GM12878 (cell line): ENCODE data around the gene SLAMF9. TPM values are rescaled to one million over a fixed set of nuclear protein-coding genes. Genes with fewer than 3 reads are reported as not detected.

ENCODE experiments used
- ATF7 ChIP-seq: fragments of 450-650 bp; IDR thresholded peaks from 2 replicates; pipeline ENCODE4 v1.6.1; 2016; ENCODE audit warnings: low read depth, mild to moderate bottlenecking
- BCL11A ChIP-seq: IDR thresholded peaks from 2 replicates; pipeline ENCODE4 v1.6.1; 2011; ENCODE audit warnings: low read depth, low read length
- CBFB ChIP-seq: IDR thresholded peaks from 2 replicates; pipeline ENCODE4 v1.6.1; 2016; ENCODE audit warnings: antibody characterized with exemption, low read depth
- E4F1 ChIP-seq: fragments of 450-650 bp; IDR thresholded peaks from 2 replicates; pipeline ENCODE4 v1.6.1; 2018; ENCODE audit warnings: borderline replicate concordance, mild to moderate bottlenecking; ENCODE audit not compliant: partially characterized antibody
- EED ChIP-seq: sonication (generic); IDR thresholded peaks from 2 replicates; pipeline ENCODE4 v1.6.1; 2016; ENCODE audit warnings: antibody characterized with exemption, low read depth
- FOXM1 ChIP-seq: IDR thresholded peaks from 2 replicates; pipeline ENCODE4 v1.6.1; 2012; ENCODE audit warnings: low read depth, mild to moderate bottlenecking, inconsistent platforms, low read length, moderate library complexity
- HDGF ChIP-seq: fragments of 450-650 bp; IDR thresholded peaks from 2 replicates; pipeline ENCODE4 v1.6.1; 2016; ENCODE audit warnings: antibody characterized with exemption
- JUNB ChIP-seq: IDR thresholded peaks from 2 replicates; pipeline ENCODE4 v1.6.1; 2016; ENCODE audit warnings: antibody characterized with exemption, mild to moderate bottlenecking
- NR2F1 ChIP-seq: fragments of 450-650 bp; conservative IDR thresholded peaks from 2 replicates; pipeline ENCODE4 v1.6.1; 2017; ENCODE audit warnings: mild to moderate bottlenecking
- PRDM15 ChIP-seq: fragments of 450-650 bp; formaldehyde crosslinking; IDR thresholded peaks from 2 replicates; pipeline ENCODE4 v1.4.0; 2020; ENCODE audit warnings: mild to moderate bottlenecking, moderate library complexity
- RB1 ChIP-seq: fragments of 450-650 bp; formaldehyde crosslinking; IDR thresholded peaks from 2 replicates; pipeline ENCODE4 v1.6.1; 2017; ENCODE audit warnings: mild to moderate bottlenecking, borderline replicate concordance
- SPI1 ChIP-seq: IDR thresholded peaks from 2 replicates; pipeline ENCODE4 v1.6.1; 2011; ENCODE audit warnings: low read depth, mild to moderate bottlenecking, low read length, moderate library complexity, borderline replicate concordance; ENCODE audit not compliant: insufficient read depth
- ZNF384 ChIP-seq: IDR thresholded peaks from 2 replicates; pipeline ENCODE4 v1.6.1; 2012; ENCODE audit warnings: low read depth, mild to moderate bottlenecking, low read length, improper control_type of control experiment, borderline replicate concordance
- polyA plus RNA-seq, 11 experiments: library from polyadenylated mRNA; depleted of rRNA in 4 of 11; unstranded in 6 of 11; stranded (reverse) in 5 of 11; fragments of >200 nt; fragmentation: Nextera tagmentation in 4 of 11; fragmentation: Illumina TruSeq in 1 of 11; extraction: Ambion mirVana in 4 of 11; extraction: Trizol in 1 of 11; gene quantifications; 1 replicate in 1 of 11; 2 replicates in 10 of 11; pipeline versions ENCODE4 v1.2.1 to v1.2.3, GENCODE V29; 2011 to 2016; ENCODE audit warnings: inconsistent platforms in 2 of 11, missing spikeins in 2 of 11, low read depth in 1 of 11
- total RNA-seq, 4 experiments: library from RNA; depleted of rRNA in 3 of 4; stranded (reverse); fragments of >200 nt in 3 of 4; fragmentation: Illumina TruSeq in 1 of 4; extraction: Trizol in 1 of 4; gene quantifications; 2 replicates each; pipeline versions ENCODE4 v1.2.1 to v1.2.3, GENCODE V29; 2013 to 2021

The SLAMF9 gene
- total and polyA plus RNA-seq, 10 of the 15 experiments (the other 5 are each of a cell fraction or from before 2014, with no cell fraction given) = not detected

- TF ChIP-seq E4F1 (no peak), EED (peak; percentile 57), CBFB (peak; percentile 39; the same call in 1 of the 2 replicates), NR2F1 (peak; percentile 49), JUNB (no peak), FOXM1 (peak; percentile 45; the same call in 1 of the 2 replicates), SPI1 (no peak), BCL11A (no peak), ATF7 (peak; percentile 68; the same call in 1 of the 2 replicates), HDGF (no peak), RB1 (no peak), PRDM15 (no peak), ZNF384 (peak; percentile 63; the same call in 1 of the 2 replicates)
Measured at GRCh38 chr1:159927849-159928431, 26.1 kb downstream of the SLAMF9 start (continued).
